HepG2 (cell line): Measurements from ENCODE around the gene ARPC1A. TPM values are rescaled to one million over a fixed set of nuclear protein-coding genes. Genes with fewer than 3 reads are reported as not detected.

Experiments used
- AGO2 ChIP-seq: fragments of 200-400 bp; formaldehyde crosslinking; optimal IDR thresholded peaks from 2 replicates; pipeline ENCODE3; 2017; ENCODE audit warnings: mild to moderate bottlenecking, low read depth, low read length, moderate library complexity
- ARNT2 ChIP-seq: sonication (generic); formaldehyde crosslinking; IDR thresholded peaks from 2 replicates; pipeline ENCODE4 v1.8.0; 2022; ENCODE audit warnings: mild to moderate bottlenecking, low read depth, missing genetic modification reagents, moderate library complexity
- BCL6 ChIP-seq: IDR thresholded peaks from 2 replicates; pipeline ENCODE4 v1.6.1; 2016; ENCODE audit warnings: missing genetic modification reagents, missing compliant biosample characterization
- CHCHD3 ChIP-seq: sonication (generic); formaldehyde crosslinking; IDR thresholded peaks from 2 replicates; pipeline ENCODE4 v1.8.0; 2022; ENCODE audit warnings: mild to moderate bottlenecking, missing genetic modification reagents, moderate library complexity
- DNMT1 ChIP-seq: sonication (generic); formaldehyde crosslinking; IDR thresholded peaks from 2 replicates; pipeline ENCODE4 v1.5.1; 2020; ENCODE audit warnings: mild to moderate bottlenecking, missing genetic modification reagents
- DPF2 ChIP-seq: sonication (generic); formaldehyde crosslinking; IDR thresholded peaks from 2 replicates; pipeline ENCODE4 v1.4.0; 2020; ENCODE audit warnings: mild to moderate bottlenecking, low read depth, missing genetic modification reagents, borderline replicate concordance
- HMG20A ChIP-seq: IDR thresholded peaks from 2 replicates; pipeline ENCODE4 v1.6.1; 2016; ENCODE audit warnings: borderline replicate concordance
- HOXA3 ChIP-seq: sonication (generic); formaldehyde crosslinking; IDR thresholded peaks from 2 replicates; pipeline ENCODE4 v1.5.0; 2020; ENCODE audit warnings: missing genetic modification reagents
- KLF16 ChIP-seq, 2 experiments: sonication (generic) in 1 of 2; formaldehyde crosslinking in 1 of 2; IDR thresholded peaks; 2 replicates each; pipeline versions ENCODE4 v1.6.1 to v1.8.0; 2016 to 2023; ENCODE audit warnings: missing genetic modification reagents in 2 of 2, missing compliant biosample characterization in 1 of 2
- MIER3 ChIP-seq: IDR thresholded peaks from 2 replicates; pipeline ENCODE4 v1.6.1; 2016; ENCODE audit warnings: missing compliant biosample characterization, borderline replicate concordance
- MYC ChIP-seq: sonication (generic); formaldehyde crosslinking; IDR thresholded peaks from 2 replicates; pipeline ENCODE4 v1.9.0; 2021; ENCODE audit warnings: missing genetic modification reagents, borderline replicate concordance
- NR2C2 ChIP-seq: sonication (generic); formaldehyde crosslinking; IDR thresholded peaks from 2 replicates; pipeline ENCODE4 v1.4.0; 2020; ENCODE audit warnings: missing genetic modification reagents, mild to moderate bottlenecking, moderate library complexity, borderline replicate concordance
- PHB2 ChIP-seq: fragments of 450-650 bp; IDR thresholded peaks from 2 replicates; pipeline ENCODE4 v1.6.1; 2018; ENCODE audit not compliant: partially characterized antibody
- SMAD9 ChIP-seq: sonication (generic); formaldehyde crosslinking; IDR thresholded peaks from 2 replicates; pipeline ENCODE4 v1.5.1; 2020; ENCODE audit warnings: mild to moderate bottlenecking, missing genetic modification reagents
- TAF15 ChIP-seq: fragments of 200-400 bp; formaldehyde crosslinking; IDR thresholded peaks from one replicate; pipeline ENCODE4 v1.6.1; 2018; ENCODE audit warnings: mild to moderate bottlenecking, low read depth, low read length; ENCODE audit not compliant: poor library complexity, severe bottlenecking
- TP53 ChIP-seq: sonication (generic); formaldehyde crosslinking; conservative IDR thresholded peaks from 2 replicates; pipeline ENCODE4 v1.4.0; 2020; ENCODE audit warnings: missing genetic modification reagents
- ZNF10 ChIP-seq: sonication (generic); formaldehyde crosslinking; IDR thresholded peaks from 2 replicates; pipeline ENCODE4 v1.4.0; 2020; ENCODE audit warnings: mild to moderate bottlenecking, low read depth, missing genetic modification reagents, borderline replicate concordance
- ZNF12 ChIP-seq: sonication (generic); formaldehyde crosslinking; IDR thresholded peaks from 2 replicates; pipeline ENCODE4 v1.5.0; 2020; ENCODE audit warnings: missing genetic modification reagents
- ZNF224 ChIP-seq: sonication (generic); formaldehyde crosslinking; IDR thresholded peaks from 2 replicates; pipeline ENCODE4 v1.5.0; 2020; ENCODE audit warnings: mild to moderate bottlenecking, missing genetic modification reagents
- ZNF263 ChIP-seq: sonication (generic); formaldehyde crosslinking; IDR thresholded peaks from 2 replicates; pipeline ENCODE4 v1.4.0; 2020; ENCODE audit warnings: missing genetic modification reagents
- ZNF557 ChIP-seq: sonication (generic); formaldehyde crosslinking; IDR thresholded peaks from 2 replicates; pipeline ENCODE4 v1.4.0; 2020; ENCODE audit warnings: missing genetic modification reagents
- ZNF569 ChIP-seq: sonication (generic); formaldehyde crosslinking; IDR thresholded peaks from 2 replicates; pipeline ENCODE4 v1.5.0; 2020; ENCODE audit warnings: mild to moderate bottlenecking, missing genetic modification reagents, moderate library complexity, borderline replicate concordance
- ZNF674 ChIP-seq: sonication (generic); formaldehyde crosslinking; IDR thresholded peaks from 2 replicates; pipeline ENCODE4 v1.5.0; 2020; ENCODE audit warnings: low read depth, mild to moderate bottlenecking, missing genetic modification reagents
- ZNF7 ChIP-seq: IDR thresholded peaks from 2 replicates; pipeline ENCODE4 v1.6.1; 2016; ENCODE audit warnings: missing biosample characterization, missing genetic modification reagents
- ZSCAN20 ChIP-seq: sonication (generic); formaldehyde crosslinking; IDR thresholded peaks from 2 replicates; pipeline ENCODE4 v1.4.0; 2020; ENCODE audit warnings: missing genetic modification reagents, mild to moderate bottlenecking, borderline replicate concordance
- polyA plus RNA-seq, 8 experiments: library from polyadenylated mRNA; depleted of rRNA in 3 of 8; stranded (reverse) in 7 of 8; unstranded in 1 of 8; fragments of >200 nt; fragmentation: Illumina TruSeq in 4 of 8; extraction: Trizol in 4 of 8; gene quantifications; 2 replicates each; pipeline versions ENCODE4 v1.2.1 to v1.2.3, GENCODE V29; 2011 to 2016; ENCODE audit warnings: low read depth in 4 of 8, missing spikeins in 1 of 8, mixed read lengths in 1 of 8; ENCODE audit not compliant: insufficient read depth in 1 of 8
- total RNA-seq, 5 experiments: library from RNA; depleted of rRNA; stranded (reverse); fragments of >200 nt; fragmentation: Illumina TruSeq; extraction: Trizol; gene quantifications; 2 replicates each; pipeline ENCODE4 v1.2.3, GENCODE V29; 2016; ENCODE audit warnings: low read depth in 1 of 5
- TF ChIP-seq, protein P1 (sequence below), 2 experiments: fragments of 450-650 bp in 1 of 2; sonication (generic) in 1 of 2; formaldehyde crosslinking; IDR thresholded peaks; 2 replicates each; pipeline versions ENCODE4 v1.5.0 to v1.8.0; 2020 to 2022; ENCODE audit warnings: mild to moderate bottlenecking in 1 of 2, missing genetic modification reagents in 1 of 2
- TF ChIP-seq, protein P2 (sequence below): sonication (generic); formaldehyde crosslinking; IDR thresholded peaks from 2 replicates; pipeline ENCODE4 v1.4.0; 2020; ENCODE audit warnings: mild to moderate bottlenecking, missing genetic modification reagents
- TF ChIP-seq, protein P3 (sequence below): sonication (generic); formaldehyde crosslinking; IDR thresholded peaks from 2 replicates; pipeline ENCODE4 v1.5.0; 2020; ENCODE audit warnings: missing genetic modification reagents, mild to moderate bottlenecking, borderline replicate concordance

ARPC1A gene
- total and polyA plus RNA-seq, 2 of the 13 experiments (the other 11 are each of a cell fraction or from before 2014, with no cell fraction given): 44.3 to 88.5 TPM

DNA sequence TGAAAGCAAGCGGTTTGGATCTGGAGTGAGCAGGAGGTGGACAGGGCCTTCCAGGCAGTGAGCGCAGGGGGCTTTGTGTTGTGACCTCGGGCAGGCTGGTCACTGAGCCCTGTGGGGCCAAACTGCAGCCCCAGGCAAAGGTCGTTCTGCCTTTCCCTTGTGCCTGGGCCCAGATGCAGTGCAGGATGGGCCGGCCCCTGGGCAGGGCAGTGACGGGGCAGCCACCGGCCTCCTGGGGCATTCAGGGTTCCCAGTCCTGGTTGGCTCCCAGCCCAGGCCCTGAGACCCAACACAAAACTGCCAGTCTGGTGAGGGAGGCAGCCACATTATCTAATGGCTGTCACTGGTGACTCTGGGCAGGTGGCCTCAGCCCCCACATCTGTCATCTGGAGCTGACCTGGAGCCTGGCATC lies 56.0 kb downstream of the ARPC1A start (continued):
- TF ChIP-seq ZNF557 (CRISPR knock-in tag) (no peak), ZNF12 (no peak), DPF2 (CRISPR knock-in tag) (no peak), AGO2 (peak; percentile 60), KLF16 (CRISPR knock-in tag; IDR thresholded peaks at IDR 0.05) (no peak), TP53 (CRISPR knock-in tag) (no peak), DNMT1 (CRISPR knock-in tag) (no peak), HMG20A (no peak), ZNF10 (CRISPR knock-in tag) (no peak), ZSCAN20 (CRISPR knock-in tag) (no peak), BCL6 (CRISPR knock-in tag) (peak; percentile 30; the same call in 1 of the 2 replicates), MIER3 (CRISPR knock-in tag) (no peak), PHB2 (no peak), ZNF674 (CRISPR knock-in tag) (no peak), ZNF7 (CRISPR knock-in tag) (no peak), NR2C2 (0 out of 2 replicates have a peak, but pooled peaks have one; percentile 18), TAF15 (no peak), ZNF263 (CRISPR knock-in tag) (no peak), ZNF569 (no peak), HOXA3 (CRISPR knock-in tag) (peak; percentile 65), MYC (no peak), CHCHD3 (CRISPR knock-in tag) (no peak), ZNF224 (CRISPR knock-in tag) (no peak), ARNT2 (CRISPR knock-in tag) (no peak), SMAD9 (no peak)
- TF ChIP-seq, protein P1, sequence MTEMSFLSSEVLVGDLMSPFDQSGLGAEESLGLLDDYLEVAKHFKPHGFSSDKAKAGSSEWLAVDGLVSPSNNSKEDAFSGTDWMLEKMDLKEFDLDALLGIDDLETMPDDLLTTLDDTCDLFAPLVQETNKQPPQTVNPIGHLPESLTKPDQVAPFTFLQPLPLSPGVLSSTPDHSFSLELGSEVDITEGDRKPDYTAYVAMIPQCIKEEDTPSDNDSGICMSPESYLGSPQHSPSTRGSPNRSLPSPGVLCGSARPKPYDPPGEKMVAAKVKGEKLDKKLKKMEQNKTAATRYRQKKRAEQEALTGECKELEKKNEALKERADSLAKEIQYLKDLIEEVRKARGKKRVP (CRISPR knock-in tag; IDR thresholded peaks at IDR 0.05): no peak
- TF ChIP-seq, protein P2, sequence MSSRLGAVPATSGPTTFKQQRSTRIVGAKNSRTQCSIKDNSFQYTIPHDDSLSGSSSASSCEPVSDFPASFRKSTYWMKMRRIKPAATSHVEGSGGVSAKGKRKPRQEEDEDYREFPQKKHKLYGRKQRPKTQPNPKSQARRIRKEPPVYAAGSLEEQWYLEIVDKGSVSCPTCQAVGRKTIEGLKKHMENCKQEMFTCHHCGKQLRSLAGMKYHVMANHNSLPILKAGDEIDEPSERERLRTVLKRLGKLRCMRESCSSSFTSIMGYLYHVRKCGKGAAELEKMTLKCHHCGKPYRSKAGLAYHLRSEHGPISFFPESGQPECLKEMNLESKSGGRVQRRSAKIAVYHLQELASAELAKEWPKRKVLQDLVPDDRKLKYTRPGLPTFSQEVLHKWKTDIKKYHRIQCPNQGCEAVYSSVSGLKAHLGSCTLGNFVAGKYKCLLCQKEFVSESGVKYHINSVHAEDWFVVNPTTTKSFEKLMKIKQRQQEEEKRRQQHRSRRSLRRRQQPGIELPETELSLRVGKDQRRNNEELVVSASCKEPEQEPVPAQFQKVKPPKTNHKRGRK (CRISPR knock-in tag): no peak
- TF ChIP-seq, protein P3, sequence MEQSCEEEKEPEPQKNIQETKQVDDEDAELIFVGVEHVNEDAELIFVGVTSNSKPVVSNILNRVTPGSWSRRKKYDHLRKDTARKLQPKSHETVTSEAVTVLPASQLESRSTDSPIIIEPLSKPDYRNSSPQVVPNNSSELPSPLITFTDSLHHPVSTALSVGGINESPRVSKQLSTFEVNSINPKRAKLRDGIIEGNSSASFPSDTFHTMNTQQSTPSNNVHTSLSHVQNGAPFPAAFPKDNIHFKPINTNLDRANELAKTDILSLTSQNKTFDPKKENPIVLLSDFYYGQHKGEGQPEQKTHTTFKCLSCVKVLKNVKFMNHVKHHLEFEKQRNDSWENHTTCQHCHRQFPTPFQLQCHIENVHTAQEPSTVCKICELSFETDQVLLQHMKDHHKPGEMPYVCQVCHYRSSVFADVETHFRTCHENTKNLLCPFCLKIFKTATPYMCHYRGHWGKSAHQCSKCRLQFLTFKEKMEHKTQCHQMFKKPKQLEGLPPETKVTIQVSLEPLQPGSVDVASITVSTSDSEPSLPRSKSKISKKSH (CRISPR knock-in tag): no peak; the same call in none of the 2 replicates
